Transverse colon (tissue), 4 donors: ENCODE results near the gene PRDM12. TPM values are rescaled to one million over a fixed set of nuclear protein-coding genes. Genes with fewer than 3 reads are reported as not detected.

ENCODE experiments used
- DNase-seq: peaks from one replicate; pipeline ENCODE4 v3.0.0-alpha.2; 2019
- H3K27ac ChIP-seq, 4 donors: fragments of 200-600 bp; sonication (generic); 2 replicates each; pipeline ENCODE4 v1.5.1; 2016 to 2018; ENCODE audit warnings: inconsistent platforms in 4 of 4
- H3K27me3 ChIP-seq: fragments of 200-600 bp; sonication (generic); 2 replicates; pipeline ENCODE4 v1.5.1; 2017; ENCODE audit warnings: inconsistent platforms
- H3K36me3 ChIP-seq, 4 donors: fragments of 200-600 bp; sonication (generic); 2 replicates each; pipeline ENCODE4 v1.5.1; 2017 to 2019; ENCODE audit warnings: inconsistent platforms in 4 of 4
- H3K4me1 ChIP-seq, 4 donors: fragments of 200-600 bp; sonication (generic); 2 replicates each; pipeline ENCODE4 v1.5.1; 2017 to 2020; ENCODE audit warnings: inconsistent platforms in 4 of 4
- H3K4me3 ChIP-seq, 4 donors: fragments of 200-600 bp; sonication (generic); 1 replicate in 1 of 4; 2 replicates in 3 of 4; pipeline versions ENCODE4 v1.5.1 to v1.6.1; 2017 to 2019; ENCODE audit warnings: inconsistent platforms in 4 of 4
- H3K9me3 ChIP-seq, 2 donors: fragments of 200-600 bp; sonication (generic); 2 replicates each; pipeline ENCODE4 v1.5.1; 2017 to 2019; ENCODE audit warnings: inconsistent platforms in 2 of 2
- CTCF ChIP-seq, 5 experiments: fragments of 200-600 bp in 3 of 5; fragments of 450-650 bp in 2 of 5; sonication (generic) in 3 of 5; IDR thresholded peaks; 1 replicate in 2 of 5; 2 replicates in 3 of 5; pipeline ENCODE4 v1.5.1; 2016 to 2017; ENCODE audit warnings: antibody characterized with exemption in 5 of 5, inconsistent platforms in 3 of 5, mild to moderate bottlenecking in 2 of 5, moderate library complexity in 1 of 5
- EP300 ChIP-seq: sonication (generic); formaldehyde crosslinking; IDR thresholded peaks from one replicate; pipeline ENCODE4 v1.6.1; 2017; ENCODE audit warnings: antibody characterized with exemption, low read depth
- POLR2A ChIP-seq: fragments of 450-650 bp; IDR thresholded peaks from one replicate; pipeline ENCODE4 v1.6.1; 2016; ENCODE audit warnings: antibody characterized with exemption, mild to moderate bottlenecking, moderate library complexity
- POLR2AphosphoS5 ChIP-seq, 3 donors: sonication (generic); formaldehyde crosslinking; IDR thresholded peaks; one replicate each; pipeline ENCODE4 v1.6.1; 2016; ENCODE audit warnings: antibody characterized with exemption in 3 of 3
- WGBS, 2 donors: methylation state at CpG; one replicate each; pipeline ENCODE4 v1.1.5; 2018; ENCODE audit warnings: low coverage in 1 of 2; 5-methylcytosine and 5-hydroxymethylcytosine counted together
- in situ Hi-C, 4 donors: fragments of 200-750 bp; cut with MboI; loops; one replicate each; pipeline versions ENCODE4 v1.15.0 to v1.15.1; 2017; ENCODE audit warnings: low sequenced_read_pairs in 3 of 4, low pct_ligation_motif_present in 1 of 4, low pct_unique_long_range_greater_than_20kb in 1 of 4
- intact Hi-C: fragments of 100-400 bp; cut with DNase I; formaldehyde crosslinking; loops from one replicate; pipeline ENCODE4 v1.15.1; 2023; ENCODE audit warnings: low total_unique reads
- total RNA-seq, 4 donors: library from RNA; depleted of rRNA; stranded (reverse); fragments of >200 nt; gene quantifications; one replicate each; pipeline ENCODE4 v1.1.0, GENCODE V29; 2016

PRDM12 gene
- total RNA-seq, 4 donors from 2014 or later = not detected

GRCh38 chr9:130658893-130659698, 5.3 kb upstream of the PRDM12 start:
- Histone ChIP-seq H3K36me3 (no peaks in the 10 kb centered on the region), H3K4me3 (no peak overlapping the region), H3K9me3 (no peaks in the 10 kb centered on the region), H3K4me1 (peaks cover 9 to 45% (median 34%) of the 10 kb centered on the region in 4 donors), H3K27me3 (peaks cover 99% of the 10 kb centered on the region), H3K27ac (no peak overlapping the region)
- TF ChIP-seq CTCF (IDR thresholded peaks at IDR 0.05) (no peak), POLR2AphosphoS5 (IDR thresholded peaks at IDR 0.05) (no peak), POLR2A (no peak), EP300 (no peak)
- in situ Hi-C loops = no loop called here
- intact Hi-C loops = no loop called here
- 29 to 35% methylated on average over 18 to 40 of the region's 52 CpGs for WGBS, 2 donors
- no peak for DNase-seq

GRCh38 chr9:130659699-130660248, 4.6 kb upstream of the PRDM12 start:
- intact Hi-C loops = no loop called here

GRCh38 chr9:130660326-130660682, 4.1 kb upstream of the PRDM12 start:
- H3K27me3 ChIP-seq = peaks cover 99% of the 10 kb centered on the region
- peaks cover 13 to 57% (median 45%) of the 10 kb centered on the region in 4 donors for H3K4me1 ChIP-seq
- no peak for DNase-seq
- H3K36me3 ChIP-seq = no peaks in the 10 kb centered on the region
- in situ Hi-C loops = no loop called here
- H3K9me3 ChIP-seq = no peaks in the 10 kb centered on the region
- intact Hi-C loops = no loop called here
- TF ChIP-seq EP300 = no peak
- H3K4me3 ChIP-seq = peak overlapping the region in 3 of 4 donors; percentile 5 to 34 (median 14)
- WGBS, 2 donors = 7% methylated on average over 17 of the region's 33 CpGs; no CpG with 5 or more reads in 1 of the 2 donors
- no peak overlapping the region for H3K27ac ChIP-seq

More at GRCh38 chr9:130659699-130660248, 4.6 kb upstream of the PRDM12 start:
- in situ Hi-C loops = no loop called here
- no peaks in the 10 kb centered on the region for H3K9me3 ChIP-seq
- H3K27ac ChIP-seq = no peak overlapping the region
- peaks cover 99% of the 10 kb centered on the region for H3K27me3 ChIP-seq
- no peaks in the 10 kb centered on the region for H3K36me3 ChIP-seq
- TF ChIP-seq POLR2AphosphoS5 (IDR thresholded peaks at IDR 0.05) = no peak
- WGBS, 2 donors = 2 to 4% methylated on average over 8 to 53 of the region's 58 CpGs
- peaks cover 10 to 52% (median 40%) of the 10 kb centered on the region in 4 donors for H3K4me1 ChIP-seq
- H3K4me3 ChIP-seq = peak overlapping the region in 1 of 4 donors; percentile 34
- DNase-seq = no peak

- Histone ChIP-seq H3K27me3 (peaks cover 100% of the 10 kb centered on the region), H3K4me1 (peaks cover 18 to 63% (median 50%) of the 10 kb centered on the region in 4 donors), H3K4me3 (peak overlapping the region in 3 of 4 donors; percentile 5 to 34 (median 14)), H3K9me3 (no peaks in the 10 kb centered on the region), H3K36me3 (no peaks in the 10 kb centered on the region), H3K27ac (no peak overlapping the region)
- no peak for DNase-seq
- 8 to 10% methylated on average over 5 to 64 of the region's 82 CpGs for WGBS, 2 donors
- in situ Hi-C loops = no loop called here
- TF ChIP-seq CTCF (IDR thresholded peaks at IDR 0.05) = no peak
- TF ChIP-seq EP300 = no peak
- intact Hi-C loops = no loop called here
Observed at GRCh38 chr9:130660683-130661450, 3.5 kb upstream of the PRDM12 start.
